HL-60/S4 (cell line): Measurements from ENCODE around the gene EFNA2.

ENCODE experiments used
- in situ Hi-C: fragments of 300-500 bp; cut with MboI; formaldehyde crosslinking; loops from 2 replicates; pipeline ENCODE4 v1.14.3; 2022; ENCODE audit warnings: low sequenced_read_pairs

EFNA2 gene

DNA sequence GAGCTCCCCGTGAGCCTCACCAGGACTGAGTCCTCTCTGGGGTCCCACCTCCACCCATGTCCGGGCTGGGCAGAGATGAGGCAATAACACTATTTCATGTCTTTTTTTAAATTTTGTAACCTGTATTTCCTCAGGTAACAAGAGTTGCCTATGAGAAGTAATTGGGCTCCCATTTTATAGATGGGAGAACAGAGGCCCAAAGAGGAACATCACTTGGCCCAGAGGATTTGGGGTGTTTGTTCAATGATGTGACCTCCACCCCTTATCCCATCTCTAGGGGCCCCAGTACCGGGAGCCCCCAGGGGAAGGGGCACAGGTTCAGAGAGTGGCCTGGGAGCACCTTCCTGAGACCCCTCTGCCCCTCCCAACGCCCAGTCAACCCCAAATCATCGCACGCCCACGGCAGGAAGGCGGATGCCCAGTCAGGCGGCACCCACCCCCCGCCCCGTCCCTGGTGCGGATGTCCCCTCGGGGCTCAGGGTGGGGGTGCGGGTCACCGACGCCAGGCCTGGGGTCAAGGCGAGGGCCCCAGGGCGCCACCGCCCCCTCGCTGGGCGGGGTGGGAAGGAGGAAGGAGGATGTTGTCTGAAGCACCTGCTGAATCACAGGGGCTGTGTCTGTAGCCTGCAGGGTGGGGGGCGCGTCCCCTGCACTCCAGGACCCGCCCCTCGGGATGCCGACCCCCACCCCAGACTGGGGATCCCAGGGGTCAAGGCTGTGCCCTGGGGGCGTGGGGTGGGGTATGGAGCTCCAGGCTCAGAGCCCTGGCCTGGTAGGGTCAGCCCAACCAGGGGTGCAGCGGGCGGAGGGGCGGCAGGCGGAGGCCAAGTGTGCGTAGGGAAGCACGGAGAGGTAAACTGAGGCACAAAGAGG lies 25.6 kb upstream of the EFNA2 start:
- in situ Hi-C loops = no loop called here

DNA sequence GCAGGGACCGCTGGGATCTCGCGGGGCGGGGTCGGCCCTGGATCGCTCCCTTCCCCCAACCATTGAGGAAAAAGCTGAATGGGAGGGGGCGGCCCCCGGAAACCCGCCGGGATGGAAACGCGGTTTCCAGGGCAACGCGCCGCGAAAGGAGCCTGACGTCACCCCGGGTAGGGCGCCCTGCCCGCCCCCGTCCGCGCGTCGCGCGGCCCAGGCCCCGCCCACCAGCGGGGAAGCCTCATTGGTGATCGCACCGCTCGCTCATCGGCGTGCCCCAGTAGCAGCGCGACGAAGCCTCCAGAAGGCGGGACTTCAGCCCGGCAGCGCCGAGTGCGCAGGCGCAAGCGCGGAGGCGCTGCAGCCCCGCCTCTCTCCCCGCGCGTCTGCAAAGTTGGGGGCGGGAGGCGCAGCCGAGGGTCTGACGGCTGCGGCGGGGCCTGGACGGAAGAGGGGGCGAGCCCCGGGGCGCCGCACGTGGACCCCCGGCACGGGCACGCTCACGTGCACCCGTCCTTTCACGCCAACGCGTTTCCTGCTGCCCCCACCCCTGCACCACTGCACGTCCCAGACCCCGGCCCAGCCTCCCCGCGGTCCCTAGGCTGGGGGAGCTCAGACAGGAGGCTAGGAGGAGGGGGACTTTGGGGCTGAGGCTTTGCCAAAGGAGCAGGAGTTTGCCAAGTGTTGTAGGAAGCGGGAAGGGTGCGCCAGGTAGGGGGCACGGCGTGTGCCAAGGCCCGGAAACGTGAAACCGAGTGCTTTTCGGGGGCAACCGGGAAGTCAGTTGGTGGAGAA lies 24.7 kb upstream of the EFNA2 start:
- in situ Hi-C loops = no loop called here

- in situ Hi-C loops = no loop called here
Observed at GRCh38 chr19:1261538-1261797, 24.2 kb upstream of the EFNA2 start.

DNA sequence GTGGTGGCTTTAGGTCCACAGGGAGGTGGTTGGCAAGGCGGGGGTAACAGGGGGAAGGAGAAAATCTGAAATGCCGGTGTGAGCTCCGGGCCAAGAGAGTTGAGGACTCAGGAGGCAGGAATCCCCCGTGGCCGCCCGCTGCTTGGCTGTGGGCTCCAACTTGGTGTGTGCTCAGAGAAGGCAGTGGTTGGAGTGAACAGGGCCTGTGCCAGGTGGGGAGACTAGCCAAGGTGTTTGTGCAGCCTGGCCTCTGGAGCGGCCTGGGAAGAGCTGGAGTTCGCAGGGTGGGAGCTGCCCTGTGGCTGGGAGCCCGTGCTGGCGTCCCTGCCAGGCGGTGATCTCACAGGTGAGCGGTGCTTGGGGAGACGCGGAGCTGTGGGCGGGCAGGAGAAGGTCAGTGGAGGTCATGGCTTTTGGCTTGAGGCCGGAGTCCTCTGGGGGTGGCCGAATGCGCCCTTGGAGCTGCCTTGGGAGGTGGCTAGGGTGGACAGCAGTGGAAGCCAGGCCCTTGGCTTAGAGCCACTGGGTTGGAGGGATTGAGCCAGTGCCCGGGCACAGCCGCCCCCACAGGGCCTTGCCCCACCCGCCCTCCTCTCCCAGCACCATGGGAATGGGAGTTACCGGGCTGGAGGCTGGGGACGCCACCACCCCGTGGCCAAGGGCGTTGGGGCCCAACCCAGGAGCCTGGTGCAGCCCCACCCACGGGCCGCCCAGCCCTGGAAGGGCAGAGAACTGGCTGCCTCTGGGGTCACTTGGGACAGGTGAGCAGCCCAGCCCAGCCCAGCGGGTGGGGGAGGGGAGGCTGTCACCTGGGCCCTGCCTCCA lies 23.7 kb upstream of the EFNA2 start:
- in situ Hi-C loops = no loop called here

GRCh38 chr19:1262623-1263123 lies 23.0 kb upstream of the EFNA2 start:
- in situ Hi-C loops = no loop called here

GRCh38 chr19:1263188-1263587 lies 22.5 kb upstream of the EFNA2 start:
- in situ Hi-C loops = no loop called here

DNA sequence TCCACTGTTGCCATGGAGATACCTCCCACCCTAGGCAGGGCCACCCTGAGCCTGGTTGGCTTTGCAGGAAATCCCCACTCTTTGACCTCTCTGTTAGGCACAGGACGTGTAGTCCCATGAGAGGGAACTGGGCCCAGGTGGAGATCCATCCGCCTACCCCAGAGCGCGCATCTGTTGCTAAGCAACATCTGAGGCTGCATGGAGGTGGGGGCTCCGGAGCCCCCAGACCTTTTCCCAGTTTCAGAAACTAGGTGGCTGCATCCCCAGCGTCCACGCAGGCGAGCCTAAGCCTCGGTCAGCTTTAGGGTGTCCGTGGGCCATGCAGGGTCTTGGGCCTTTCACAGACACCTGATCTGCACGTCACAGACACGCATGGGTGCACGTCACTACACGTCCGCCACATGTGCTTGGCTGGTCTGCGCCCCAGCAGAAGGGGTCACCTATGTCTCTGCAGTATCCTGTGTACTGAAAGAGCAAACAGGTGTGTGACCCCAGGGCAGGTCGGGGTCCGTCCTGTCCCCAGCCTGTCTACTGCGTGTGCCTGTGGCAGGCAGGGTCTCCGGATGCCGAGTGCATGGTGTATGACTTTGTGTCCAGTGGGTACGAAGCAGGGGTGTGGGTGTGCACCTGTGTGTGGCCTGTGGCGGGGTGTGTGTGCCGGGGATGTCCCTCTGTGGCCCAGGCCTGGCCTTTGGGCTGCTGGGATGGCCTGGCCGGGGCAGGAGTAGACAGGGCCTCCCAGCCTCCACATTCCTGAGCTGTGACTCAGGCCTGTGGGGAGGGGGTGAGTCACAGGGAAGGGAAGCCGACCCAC lies 20.7 kb upstream of the EFNA2 start:
- in situ Hi-C loops = no loop called here

DNA sequence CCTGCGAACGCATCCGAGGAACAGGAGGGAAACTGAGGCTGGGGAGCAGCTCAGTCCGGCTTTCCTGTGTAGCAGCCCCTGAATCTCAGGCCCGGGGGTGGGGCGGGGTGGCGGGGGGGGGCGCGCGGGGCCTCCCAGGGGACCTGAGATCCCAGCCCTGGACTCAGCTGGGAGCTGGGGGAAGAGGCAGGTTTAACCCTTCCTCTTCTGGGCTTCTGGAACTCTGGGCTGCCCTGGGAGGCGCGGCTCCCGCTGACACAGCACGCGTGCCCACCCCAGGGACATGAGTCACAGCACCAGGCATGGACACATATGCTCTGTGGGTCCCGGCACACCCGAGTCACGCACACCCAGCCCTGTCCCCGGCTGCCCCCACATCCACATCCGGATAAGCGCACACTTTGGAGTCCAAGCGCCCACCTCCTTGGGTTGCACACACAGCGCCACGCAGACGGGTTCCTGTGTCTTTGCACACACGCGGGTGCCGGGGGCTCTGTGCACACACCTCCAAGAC lies 20.0 kb upstream of the EFNA2 start:
- in situ Hi-C loops = no loop called here

DNA sequence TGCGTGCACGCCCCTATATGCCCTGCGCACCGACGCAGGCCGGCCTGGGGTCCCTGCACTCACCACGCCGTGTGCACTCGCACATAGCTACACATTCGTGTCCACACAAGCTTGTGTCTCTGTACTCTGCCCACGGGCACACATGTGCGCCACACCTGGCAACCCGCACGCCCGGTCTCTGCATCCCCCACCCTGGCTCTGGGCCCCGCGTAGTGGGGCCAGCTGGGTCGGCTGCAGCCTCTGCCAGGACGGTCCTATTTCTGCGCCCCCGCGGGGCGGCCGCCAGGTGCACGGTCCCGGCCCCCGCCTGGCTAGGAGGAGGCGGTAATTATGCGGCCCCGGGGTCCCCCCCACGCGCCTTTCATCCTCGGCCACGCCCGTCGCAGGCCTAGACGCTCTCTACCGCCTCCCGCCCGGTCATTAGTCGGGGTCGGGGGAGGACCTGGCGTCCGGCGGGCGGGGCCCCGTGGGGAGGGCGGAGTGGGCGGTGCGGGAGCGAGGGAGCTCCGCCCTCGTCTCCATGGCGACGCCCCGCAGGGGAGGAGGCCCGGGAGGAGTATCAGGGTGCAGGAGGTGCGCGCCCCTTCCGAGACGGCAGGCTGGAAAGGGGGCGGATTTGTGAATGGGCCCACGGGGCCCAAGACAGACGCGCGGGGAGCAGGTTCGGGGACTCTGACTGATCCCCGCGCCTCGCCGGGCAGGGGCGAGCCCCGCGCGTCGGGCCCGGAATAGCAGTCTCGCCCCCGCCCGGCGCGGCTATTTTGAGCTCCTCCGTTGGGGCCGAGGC lies 19.4 kb upstream of the EFNA2 start:
- in situ Hi-C loops = no loop called here

GRCh38 chr19:1266916-1267476 lies 18.7 kb upstream of the EFNA2 start:
- in situ Hi-C loops = no loop called here

- in situ Hi-C loops = no loop called here
Observed at GRCh38 chr19:1267477-1268225, 18.0 kb upstream of the EFNA2 start.

DNA sequence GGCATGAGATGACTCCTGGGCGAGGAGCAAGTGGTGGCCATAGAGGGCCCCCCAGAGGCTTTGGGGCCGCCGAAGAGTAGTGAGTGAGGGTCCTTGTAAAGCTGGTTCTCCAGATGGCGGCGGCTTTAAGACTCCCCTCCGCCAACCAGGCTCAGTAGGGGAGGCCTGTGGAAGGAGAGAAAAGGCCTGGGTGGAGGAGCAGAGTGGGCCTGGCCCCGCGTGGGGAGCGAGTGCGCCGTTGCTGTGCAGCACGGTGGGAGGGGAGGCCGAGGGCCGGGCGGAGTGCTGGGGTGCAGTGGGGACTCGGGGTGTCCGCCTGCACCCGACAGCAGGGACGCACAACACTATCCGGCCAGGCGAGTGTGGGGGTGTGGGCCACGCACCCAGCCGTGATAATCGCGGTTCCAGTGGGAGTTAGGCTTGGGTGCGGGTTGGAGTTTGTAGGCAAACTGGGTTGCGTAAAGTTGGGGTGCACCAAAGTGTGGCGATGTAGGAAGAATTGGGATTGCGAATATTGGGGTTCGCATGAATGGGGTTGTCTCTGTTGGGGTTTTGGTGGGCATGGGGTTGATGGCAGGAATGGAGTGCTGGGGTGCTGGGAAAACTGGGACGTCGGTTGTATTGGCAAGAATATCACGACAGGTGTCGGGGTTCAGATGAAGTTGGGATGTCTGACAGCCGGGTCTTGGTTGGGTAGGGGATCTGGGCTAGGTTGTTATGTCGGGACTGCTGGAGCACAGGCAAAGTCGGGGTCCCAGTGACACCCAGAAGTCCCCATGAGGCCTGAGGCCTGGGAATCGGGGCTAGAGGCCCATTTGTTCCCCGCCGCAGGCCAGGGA lies 17.2 kb upstream of the EFNA2 start:
- in situ Hi-C loops = no loop called here

DNA sequence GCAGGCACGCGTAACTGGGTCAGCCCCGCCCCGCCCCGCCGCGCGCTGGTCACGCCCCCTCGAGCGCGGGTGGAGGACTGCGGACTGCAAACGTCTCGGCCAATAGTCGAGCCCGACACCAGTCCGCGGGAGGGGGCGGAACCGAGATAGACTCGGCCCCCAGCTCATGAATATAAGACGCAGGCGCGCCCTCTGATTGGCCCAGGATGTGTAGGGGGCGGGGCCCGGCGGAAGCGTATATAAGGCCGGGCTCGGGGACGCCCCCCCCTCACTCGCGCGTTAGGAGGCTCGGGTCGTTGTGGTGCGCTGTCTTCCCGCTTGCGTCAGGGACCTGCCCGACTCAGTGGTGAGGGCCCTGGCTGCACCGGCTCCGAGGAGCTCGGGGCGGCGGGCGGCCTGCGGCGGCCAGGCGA lies 16.6 kb upstream of the EFNA2 start, which contains the start of gene CIRBP:
Gene CIRBP, plus strand, starts transcription at position 268 of the 413 bp plus-strand sequence. CDS start 1,602 bp downstream, outside the sequence.
- in situ Hi-C loops = no loop called here

DNA sequence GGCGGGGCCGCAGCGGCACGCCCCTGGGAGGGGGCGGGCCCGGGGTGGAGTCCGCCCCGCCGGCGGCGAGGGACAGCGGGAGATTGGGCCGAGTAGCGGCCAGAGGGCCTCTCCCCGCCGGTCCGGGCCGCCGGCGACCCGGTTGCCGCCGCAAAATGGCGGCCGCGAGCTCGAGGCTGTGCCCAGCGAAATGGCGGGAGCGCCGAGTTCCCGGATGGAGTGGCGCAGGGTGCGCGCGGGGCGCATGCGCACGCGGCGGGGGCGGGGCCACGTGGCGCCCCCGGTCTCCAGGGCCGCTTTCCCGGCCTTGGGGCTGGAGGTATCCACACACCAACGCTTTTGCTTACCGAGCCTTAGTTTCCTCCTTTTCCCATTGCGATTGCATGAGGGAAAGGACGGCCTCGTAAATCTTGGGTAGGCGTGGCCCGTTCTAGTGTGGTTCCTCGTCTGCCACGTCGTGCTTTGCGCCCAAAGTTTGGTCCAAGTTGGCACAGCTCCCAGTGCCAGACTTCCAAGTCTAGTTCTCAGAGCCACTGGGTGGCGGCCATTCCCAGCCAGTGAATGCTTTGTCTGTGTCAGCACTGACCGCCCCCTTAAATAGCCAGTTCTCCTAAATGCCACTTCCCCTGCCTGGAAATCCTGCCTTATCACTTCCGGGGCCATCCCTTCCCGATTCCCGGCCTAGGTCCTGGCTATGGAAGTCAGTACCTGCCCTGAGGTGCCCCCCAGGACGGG lies 16.0 kb upstream of the EFNA2 start:
- in situ Hi-C loops = no loop called here

DNA sequence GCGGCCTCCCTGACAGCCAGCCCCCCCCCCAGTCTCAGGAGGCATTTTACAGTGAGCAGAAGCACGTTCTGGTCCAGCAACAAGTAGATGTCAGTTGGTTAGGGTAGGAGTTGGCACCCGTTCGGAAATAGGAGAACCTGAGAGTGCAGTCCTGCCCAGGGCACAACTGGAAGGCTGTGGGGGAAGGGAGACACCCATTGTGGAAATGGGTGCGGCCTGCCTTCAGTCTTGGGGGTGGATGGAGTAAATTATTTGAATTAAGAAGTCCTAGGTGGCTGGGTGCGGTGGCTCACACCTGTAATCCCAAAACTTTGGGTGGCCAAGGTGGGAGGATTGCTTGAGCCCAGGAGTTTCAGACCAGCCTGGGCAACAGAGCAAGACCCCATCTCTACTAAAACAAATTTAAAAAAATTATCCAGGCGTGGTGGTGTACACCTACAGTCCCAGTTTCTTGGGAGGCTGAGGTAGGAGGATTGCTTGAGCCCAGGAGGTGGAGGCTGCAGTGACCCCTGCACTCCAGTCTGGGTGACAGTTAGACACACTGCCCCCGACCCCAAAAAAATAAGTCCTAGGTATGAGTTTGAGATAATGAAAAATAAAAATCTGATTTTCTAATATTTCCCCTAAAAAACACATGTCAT lies 15.3 kb upstream of the EFNA2 start:
- in situ Hi-C loops = no loop called here

- in situ Hi-C loops = no loop called here
Observed at GRCh38 chr19:1270854-1271527, 14.7 kb upstream of the EFNA2 start.
